SW 1271 (cell line): ENCODE data around the gene CTSA.

Experiments used
- DNase-seq, 2 experiments: peaks; one replicate each; lab custom pipeline; 2025; lab: John Stamatoyannopoulos, UW

The CTSA gene

DNA sequence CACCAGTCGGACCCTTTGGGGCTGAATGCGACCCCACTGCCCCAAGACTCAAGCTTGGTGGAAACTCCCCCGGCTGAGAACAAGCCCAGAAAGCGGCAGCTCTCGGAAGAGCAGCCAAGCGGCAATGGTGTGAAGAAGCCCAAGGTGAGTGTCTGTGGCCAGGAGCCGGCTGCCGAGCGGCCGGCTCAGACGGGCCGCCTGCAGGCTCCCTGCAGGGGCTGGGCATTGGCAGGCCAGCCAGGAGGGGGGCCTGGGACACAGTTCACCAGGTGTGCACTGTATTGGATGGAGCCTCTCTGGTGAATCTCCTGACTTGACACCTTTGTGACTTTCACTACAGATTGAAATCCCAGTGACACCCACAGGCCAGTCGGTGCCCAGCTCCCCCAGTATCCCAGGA lies 49.3 kb downstream of the CTSA start:
- no peak for DNase-seq

DNA sequence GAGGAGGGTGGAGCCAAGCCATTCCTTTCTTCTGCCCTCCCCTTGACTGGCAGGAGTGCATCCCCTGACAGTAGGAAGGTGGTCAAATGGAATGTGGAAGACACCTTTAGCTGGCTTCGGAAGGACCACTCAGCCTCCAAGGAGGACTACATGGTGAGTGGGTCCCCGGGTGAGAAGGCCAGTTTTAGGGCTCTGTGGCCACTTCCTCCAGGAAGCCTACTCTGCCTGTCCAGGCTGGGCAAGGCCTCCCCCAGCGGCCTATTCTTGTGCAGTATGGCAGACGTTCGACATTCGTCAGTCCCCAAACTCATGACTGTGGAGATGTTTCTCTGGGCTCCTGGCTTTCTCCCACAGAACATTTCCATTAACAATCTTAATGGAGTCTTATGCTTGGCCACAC lies 52.5 kb downstream of the CTSA start:
- no peak for DNase-seq

DNA sequence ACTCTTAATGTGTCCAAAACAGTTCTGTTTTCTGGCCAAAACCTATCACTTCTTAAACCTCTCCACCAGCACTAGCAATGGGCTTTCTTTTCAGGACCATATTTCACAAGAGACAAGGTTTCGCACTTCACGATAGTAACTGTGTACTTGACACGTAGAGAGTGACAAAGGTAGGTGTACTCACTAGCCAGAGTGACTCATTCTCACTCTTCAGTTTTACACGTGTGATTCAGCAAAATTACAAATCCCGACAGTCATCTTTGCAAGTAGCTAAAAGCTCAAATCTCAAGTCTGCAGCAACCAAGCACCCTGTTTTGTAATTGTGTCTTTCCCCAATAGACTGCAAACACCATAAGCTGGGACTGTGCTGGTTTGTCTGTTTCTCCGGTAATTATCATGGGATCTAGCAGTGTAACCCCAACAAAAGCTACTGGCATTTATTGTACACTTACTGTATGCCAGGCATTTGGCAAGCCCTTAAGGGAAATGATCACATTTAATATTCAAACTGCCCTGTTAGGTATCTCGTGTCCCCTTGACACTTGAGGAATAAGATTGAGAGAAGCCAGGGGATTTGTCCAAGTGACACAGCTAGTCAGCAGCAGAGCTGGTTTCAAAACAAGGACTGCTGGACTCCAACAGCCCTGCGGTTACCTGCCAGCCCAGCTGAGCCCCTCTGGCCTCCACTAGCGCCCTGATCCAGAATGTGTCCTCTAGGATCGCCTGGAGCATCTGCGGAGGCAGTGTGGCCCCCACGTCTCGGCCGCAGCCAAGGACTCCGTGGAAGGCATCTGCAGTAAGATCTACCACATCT lies 53.2 kb downstream of the CTSA start:
- DNase-seq: no peak

DNA sequence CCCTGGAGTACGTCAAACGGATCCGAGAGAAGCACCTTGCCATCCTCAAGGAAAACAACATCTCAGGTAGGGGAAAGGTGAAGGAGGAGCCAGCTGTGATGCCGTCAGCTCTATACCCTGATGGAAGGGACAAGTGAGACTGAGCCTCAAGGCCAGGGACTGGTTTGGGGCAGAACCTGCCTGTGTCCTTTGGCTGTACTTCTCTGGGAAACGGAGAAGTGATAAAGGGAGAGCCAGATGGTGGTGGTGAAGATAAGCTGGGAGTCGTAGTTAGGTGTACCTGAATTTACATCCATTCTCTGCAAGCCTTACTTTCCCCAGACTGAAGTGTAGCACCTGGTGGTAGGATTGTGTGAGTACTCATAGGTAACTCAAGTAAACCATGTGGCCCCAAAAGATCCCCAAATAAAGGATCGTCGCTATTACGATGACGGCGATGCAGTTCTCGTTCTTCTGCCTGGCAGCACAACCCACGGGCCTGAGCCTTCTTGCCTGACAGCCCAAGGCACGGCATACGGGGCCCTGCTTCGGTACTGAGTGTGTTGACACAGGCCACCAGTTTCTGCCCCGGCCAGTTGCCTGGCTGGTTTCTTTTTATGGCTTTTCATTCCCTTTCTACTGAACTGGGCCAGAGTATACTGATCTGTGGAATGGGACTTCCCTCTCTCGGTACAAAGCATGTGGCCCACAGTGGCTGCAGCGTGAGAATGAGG lies 54.0 kb downstream of the CTSA start:
- DNase-seq: no peak

DNA sequence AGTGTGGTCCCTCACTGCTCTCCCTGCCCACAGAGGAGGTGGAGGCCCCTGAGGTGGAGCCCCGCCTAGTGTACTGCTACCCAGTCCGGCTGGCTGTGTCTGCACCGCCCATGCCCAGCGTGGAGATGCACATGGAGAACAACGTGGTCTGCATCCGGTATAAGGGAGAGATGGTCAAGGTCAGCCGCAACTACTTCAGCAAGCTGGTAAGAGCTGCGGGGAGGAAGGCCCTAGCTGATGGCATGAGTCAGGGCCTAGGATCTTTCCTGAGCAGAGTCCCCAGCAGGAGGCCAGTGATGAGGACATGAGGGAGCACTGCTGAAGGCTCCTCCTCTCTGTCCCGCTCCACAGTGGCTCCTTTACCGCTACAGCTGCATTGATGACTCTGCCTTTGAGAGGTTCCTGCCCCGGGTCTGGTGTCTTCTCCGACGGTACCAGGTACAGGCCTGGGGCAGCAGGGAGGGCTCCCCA lies 54.6 kb downstream of the CTSA start:
- DNase-seq: no peak

DNA sequence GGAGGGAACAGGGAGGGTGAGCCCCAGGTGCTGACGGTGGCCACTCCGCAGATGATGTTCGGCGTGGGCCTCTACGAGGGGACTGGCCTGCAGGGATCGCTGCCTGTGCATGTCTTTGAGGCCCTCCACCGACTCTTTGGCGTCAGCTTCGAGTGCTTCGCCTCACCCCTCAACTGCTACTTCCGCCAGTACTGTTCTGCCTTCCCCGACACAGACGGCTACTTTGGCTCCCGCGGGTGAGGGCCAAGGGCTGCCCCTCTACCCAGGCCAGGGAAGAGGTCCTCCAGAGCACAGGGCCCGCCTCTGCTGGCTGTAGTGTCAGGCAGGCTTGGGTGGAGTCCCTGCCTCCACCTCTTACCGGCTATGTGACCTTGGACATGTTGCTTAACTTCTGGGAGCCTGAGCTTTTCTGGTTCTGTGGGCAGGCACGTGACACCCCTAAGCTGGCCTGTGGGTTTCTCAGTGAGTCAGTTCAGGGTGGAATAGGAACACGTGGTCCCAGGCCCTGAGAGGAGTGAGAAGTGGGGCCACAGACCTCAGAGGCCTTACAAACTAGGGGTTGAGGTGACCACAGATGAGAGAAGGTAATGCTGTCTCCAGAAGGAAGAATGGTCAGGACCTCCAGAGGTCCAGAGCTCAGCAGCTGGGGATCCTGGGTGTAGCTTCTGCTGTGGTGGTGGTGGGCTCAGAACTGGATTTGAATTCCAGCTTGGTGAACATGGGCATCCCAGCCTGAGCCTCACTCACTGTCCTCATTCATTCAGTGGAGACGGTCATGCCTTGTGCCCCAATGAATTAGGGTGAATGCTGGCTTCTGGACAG lies 55.2 kb downstream of the CTSA start:
- DNase-seq: no peak

DNA sequence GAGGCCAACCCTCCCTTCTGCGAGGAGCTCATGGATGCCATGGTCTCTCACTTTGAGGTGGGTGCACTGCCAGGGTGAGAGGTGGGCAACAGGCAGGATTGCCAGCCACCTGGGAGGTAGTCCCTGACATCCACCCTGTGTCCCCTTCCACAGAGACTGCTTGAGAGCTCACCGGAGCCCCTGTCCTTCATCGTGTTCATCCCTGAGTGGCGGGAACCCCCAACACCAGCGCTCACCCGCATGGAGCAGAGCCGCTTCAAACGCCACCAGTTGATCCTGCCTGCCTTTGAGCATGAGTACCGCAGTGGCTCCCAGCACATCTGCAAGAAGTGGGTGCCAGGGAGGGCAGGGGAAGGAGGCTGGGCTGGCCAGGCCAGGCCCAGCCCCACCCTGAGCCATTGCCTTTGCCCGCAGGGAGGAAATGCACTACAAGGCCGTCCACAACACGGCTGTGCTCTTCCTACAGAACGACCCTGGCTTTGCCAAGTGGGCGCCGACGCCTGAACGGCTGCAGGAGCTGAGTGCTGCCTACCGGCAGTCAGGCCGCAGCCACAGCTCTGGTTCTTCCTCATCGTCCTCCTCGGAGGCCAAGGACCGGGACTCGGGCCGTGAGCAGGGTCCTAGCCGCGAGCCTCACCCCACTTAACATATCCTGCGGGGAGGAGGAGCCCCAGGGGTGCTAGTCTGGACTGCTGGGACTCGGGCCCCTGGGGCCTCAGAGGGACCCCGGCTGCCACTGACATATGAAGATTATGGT lies 56.2 kb downstream of the CTSA start:
- DNase-seq: no peak

DNA sequence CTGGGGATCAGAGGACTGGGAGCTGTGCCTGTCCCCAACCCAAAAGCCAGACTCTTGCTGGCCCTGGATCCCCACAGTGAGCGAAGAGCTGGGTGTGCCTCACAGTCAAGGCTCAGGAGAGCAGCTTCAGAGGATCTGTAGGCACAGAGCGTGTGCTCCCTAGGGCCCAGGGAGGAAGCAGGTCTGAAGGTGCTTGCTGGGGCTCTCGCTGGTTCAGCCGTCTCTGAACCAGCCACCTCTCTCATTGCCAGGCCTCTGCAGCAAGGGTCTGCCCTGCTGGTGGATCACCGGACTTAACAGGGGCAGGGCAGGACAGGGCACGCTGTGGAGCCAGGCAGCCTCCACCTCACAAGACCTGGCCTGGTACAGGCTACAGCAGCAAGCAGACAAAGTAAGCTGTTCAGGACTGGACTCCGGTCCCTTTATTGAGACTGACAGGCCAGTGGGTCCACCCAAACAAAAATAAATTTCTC lies 57.2 kb downstream of the CTSA start:
- DNase-seq: no peak
